Mesendoderm (in vitro differentiated cells): ENCODE data around the gene TXNRD2.

ENCODE experiments used
- DNase-seq: peaks from one replicate; pipeline ENCODE4 v3.0.0; 2013
- H2AK5ac ChIP-seq: 2 replicates; pipeline ENCODE4 v1.6.1; 2013; ENCODE audit warnings: low read length, inconsistent platforms
- H2BK120ac ChIP-seq: 2 replicates; pipeline ENCODE4 v1.6.1; 2013; ENCODE audit warnings: low read depth, mild to moderate bottlenecking, low read length, moderate library complexity, mixed read lengths
- H2BK15ac ChIP-seq: replicated peaks from 2 replicates; pipeline ENCODE4 v1.6.1; 2013; ENCODE audit warnings: low read depth, mild to moderate bottlenecking, moderate library complexity
- H2BK5ac ChIP-seq: 2 replicates; pipeline ENCODE4 v1.6.1; 2013; ENCODE audit warnings: low read length, inconsistent platforms
- H3K18ac ChIP-seq: 2 replicates; pipeline ENCODE4 v1.6.1; 2013; ENCODE audit warnings: mild to moderate bottlenecking, low read length, mixed read lengths
- H3K23ac ChIP-seq: one replicate; pipeline ENCODE4 v1.6.1; 2013; ENCODE audit warnings: low read length
- H3K27ac ChIP-seq: 2 replicates; pipeline ENCODE4 v1.5.1; 2013; ENCODE audit warnings: low read depth, mild to moderate bottlenecking, inconsistent platforms, low read length, moderate library complexity
- H3K27me3 ChIP-seq: 2 replicates; pipeline ENCODE4 v1.6.1; 2013; ENCODE audit warnings: low read length, control low read depth, mild to moderate bottlenecking, inconsistent platforms; ENCODE audit not compliant: insufficient read depth, poor library complexity
- H3K36me3 ChIP-seq: 2 replicates; pipeline ENCODE4 v1.6.1; 2013; ENCODE audit warnings: low read length, inconsistent platforms; ENCODE audit not compliant: control insufficient read depth, insufficient read depth
- H3K4ac ChIP-seq: one replicate; pipeline ENCODE4 v1.6.1; 2013; ENCODE audit warnings: low read depth, mild to moderate bottlenecking, low read length, moderate library complexity
- H3K4me1 ChIP-seq: 2 replicates; pipeline ENCODE4 v1.6.1; 2013; ENCODE audit warnings: low read depth, low read length, inconsistent platforms; ENCODE audit not compliant: control insufficient read depth
- H3K4me2 ChIP-seq: 2 replicates; pipeline ENCODE4 v1.6.1; 2013; ENCODE audit warnings: low read length
- H3K4me3 ChIP-seq: 2 replicates; pipeline ENCODE4 v1.5.1; 2013; ENCODE audit warnings: mild to moderate bottlenecking, low read length
- H3K56ac ChIP-seq: one replicate; pipeline ENCODE4 v1.6.1; 2013; ENCODE audit warnings: low read length
- H3K79me1 ChIP-seq: 2 replicates; pipeline ENCODE4 v1.6.1; 2013; ENCODE audit warnings: low read length, inconsistent platforms
- H3K79me2 ChIP-seq: 2 replicates; pipeline ENCODE4 v1.6.1; 2013; ENCODE audit warnings: mild to moderate bottlenecking, low read length; ENCODE audit not compliant: control insufficient read depth, insufficient read depth
- H3K9ac ChIP-seq: 2 replicates; pipeline ENCODE4 v1.6.1; 2013; ENCODE audit warnings: low read length, inconsistent platforms
- H4K5ac ChIP-seq: one replicate; pipeline ENCODE4 v1.6.1; 2013; ENCODE audit warnings: low read length
- H4K8ac ChIP-seq: one replicate; pipeline ENCODE4 v1.6.1; 2013; ENCODE audit warnings: low read depth, mild to moderate bottlenecking, control low read depth, low read length, moderate library complexity
- WGBS: extraction: QIAGEN DNeasy Blood & Tissue Kit; methylation state at CpG from one replicate; pipeline ENCODE4 v1.1.7; 2013; ENCODE audit warnings: low lambda C conversion rate, missing lambda C conversion rate; ENCODE audit not compliant: insufficient coverage; ENCODE audit errors: extremely low coverage; 5-methylcytosine and 5-hydroxymethylcytosine counted together

The TXNRD2 gene

DNA sequence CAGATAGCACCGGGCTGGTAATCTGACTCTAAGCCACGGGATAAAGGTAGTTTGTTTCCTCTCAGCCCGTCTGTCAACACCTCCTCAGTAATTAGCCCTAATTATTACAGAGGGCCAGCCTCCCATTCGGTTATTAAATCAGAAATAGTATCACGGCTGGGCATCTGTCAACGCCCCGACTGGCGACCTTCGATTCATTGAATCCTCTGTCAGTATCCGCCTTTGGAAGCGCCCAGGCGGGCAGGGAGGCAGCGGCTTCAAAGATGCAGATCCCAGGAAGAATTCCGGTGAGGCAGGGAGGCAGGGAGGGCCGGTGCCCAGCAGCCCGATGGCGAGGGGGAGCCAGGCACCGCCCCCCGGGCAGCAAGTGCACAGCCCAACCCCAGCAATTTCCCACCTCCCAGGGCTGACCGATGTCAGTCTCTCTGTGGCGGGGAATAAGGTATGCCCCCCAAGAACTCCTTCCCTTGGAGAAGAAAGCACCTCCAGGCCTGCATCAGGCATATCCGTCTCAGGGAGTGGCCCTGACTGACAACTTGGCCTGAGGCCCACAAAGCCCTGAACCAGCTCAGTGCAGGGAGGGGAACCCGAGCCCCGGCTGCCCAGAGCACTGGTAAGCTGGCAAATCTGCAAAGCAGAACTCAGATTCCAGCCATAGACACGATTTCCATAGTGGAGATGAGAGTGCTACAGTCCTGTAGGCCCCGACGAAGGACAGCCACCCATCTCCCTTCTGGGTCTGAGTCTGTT lies 98.3 kb downstream of the TXNRD2 start:
- no CpG with 5 or more reads among the region's 27 CpGs for WGBS
- Histone ChIP-seq H3K4me1 (no peaks in the 10 kb centered on the region), H3K4me2 (no peak overlapping the region), H3K27me3 (no peaks in the 10 kb centered on the region), H2BK5ac (no peak overlapping the region), H3K56ac (no peak overlapping the region), H3K36me3 (no peaks in the 10 kb centered on the region), H3K4ac (no peak overlapping the region), H3K18ac (no peak overlapping the region), H2AK5ac (no peak overlapping the region), H2BK15ac (no peak overlapping the region), H2BK120ac (no peak overlapping the region), H4K5ac (no peak overlapping the region), H3K4me3 (no peak overlapping the region), H4K8ac (no peak overlapping the region), H3K27ac (no peak overlapping the region), H3K23ac (no peak overlapping the region), H3K79me2 (no peaks in the 10 kb centered on the region), H3K79me1 (peaks cover 8% of the 10 kb centered on the region), H3K9ac (no peak overlapping the region)
- no peak for DNase-seq

DNA sequence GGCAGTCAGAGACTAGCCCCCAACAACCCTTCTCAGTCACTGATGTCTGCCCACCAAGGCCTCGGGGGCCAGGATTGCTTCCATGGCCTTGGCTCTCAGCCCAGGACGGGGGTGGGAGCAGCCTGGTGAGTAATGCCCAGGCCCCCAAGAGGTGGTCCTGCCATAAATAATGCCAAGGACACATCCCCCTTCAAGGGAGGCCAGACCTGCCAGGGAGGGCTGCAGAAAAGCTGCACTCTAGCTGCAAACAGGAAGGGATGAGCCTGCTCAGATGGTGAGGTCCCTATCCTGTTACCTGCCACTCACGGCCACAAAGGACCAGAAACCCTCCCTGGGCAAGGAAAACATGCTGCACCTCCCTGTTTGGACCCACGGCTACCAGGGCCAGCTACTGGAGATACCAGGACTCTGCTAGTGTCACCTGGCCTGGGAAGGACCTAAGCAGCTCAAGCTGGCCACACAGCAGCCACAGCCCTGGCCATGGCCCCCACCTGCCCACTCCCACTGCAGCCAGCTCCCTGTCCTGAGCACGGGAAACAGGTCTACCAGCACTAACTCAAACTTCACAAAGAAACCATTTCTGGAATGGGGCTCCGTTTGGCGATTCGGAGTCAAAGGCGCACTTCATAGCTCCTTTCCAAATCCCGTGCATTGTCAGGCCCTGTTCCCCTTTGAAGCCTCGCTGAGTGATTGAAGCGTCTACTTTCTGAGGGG lies 99.1 kb downstream of the TXNRD2 start:
- H3K27ac ChIP-seq, result no peak overlapping the region

GRCh38 chr22:19841641-19842392 lies 99.8 kb downstream of the TXNRD2 start:
- Histone ChIP-seq H3K79me1 (peaks cover 3% of the 10 kb centered on the region), H2BK120ac (no peak overlapping the region), H3K4me1 (no peaks in the 10 kb centered on the region), H3K56ac (no peak overlapping the region), H2BK5ac (no peak overlapping the region), H2BK15ac (no peak overlapping the region), H3K18ac (no peak overlapping the region), H3K4me2 (no peak overlapping the region), H3K27me3 (no peaks in the 10 kb centered on the region), H4K5ac (no peak overlapping the region), H3K23ac (no peak overlapping the region), H3K9ac (no peak overlapping the region), H3K4ac (no peak overlapping the region), H4K8ac (no peak overlapping the region), H2AK5ac (no peak overlapping the region), H3K79me2 (no peaks in the 10 kb centered on the region), H3K36me3 (no peaks in the 10 kb centered on the region), H3K27ac (no peak overlapping the region), H3K4me3 (no peak overlapping the region)
- DNase-seq, result no peak
- WGBS, result 100% methylated on average over 1 of the region's 8 CpGs

More for the DNA sequence above, 99.1 kb downstream of the TXNRD2 start:
- no peak overlapping the region for H2BK15ac ChIP-seq
- H3K4me3 ChIP-seq, result no peak overlapping the region
- H3K9ac ChIP-seq, result no peak overlapping the region
- no peak overlapping the region for H2BK120ac ChIP-seq
- no peaks in the 10 kb centered on the region for H3K4me1 ChIP-seq
- H4K8ac ChIP-seq, result no peak overlapping the region
- H3K4ac ChIP-seq, result no peak overlapping the region
- H4K5ac ChIP-seq, result no peak overlapping the region
- no peak overlapping the region for H3K23ac ChIP-seq
- peaks cover 6% of the 10 kb centered on the region for H3K79me1 ChIP-seq
- no peaks in the 10 kb centered on the region for H3K36me3 ChIP-seq
- no peaks in the 10 kb centered on the region for H3K27me3 ChIP-seq
- no peak overlapping the region for H3K4me2 ChIP-seq
- no CpG with 5 or more reads among the region's 12 CpGs for WGBS
- H3K79me2 ChIP-seq, result no peaks in the 10 kb centered on the region
- H3K18ac ChIP-seq, result no peak overlapping the region
- DNase-seq, result no peak
- H3K56ac ChIP-seq, result peak overlapping the region; percentile 3
- no peak overlapping the region for H2AK5ac ChIP-seq
- H2BK5ac ChIP-seq, result no peak overlapping the region

- WGBS, result no CpG with 5 or more reads among the region's 6 CpGs
- Histone ChIP-seq H2BK120ac (no peak overlapping the region), H3K27ac (no peak overlapping the region), H2BK15ac (no peak overlapping the region), H3K36me3 (no peaks in the 10 kb centered on the region), H2AK5ac (no peak overlapping the region), H4K5ac (no peak overlapping the region), H2BK5ac (no peak overlapping the region), H3K79me2 (no peaks in the 10 kb centered on the region), H3K23ac (no peak overlapping the region), H3K27me3 (no peaks in the 10 kb centered on the region), H4K8ac (no peak overlapping the region), H3K4me2 (no peak overlapping the region), H3K18ac (no peak overlapping the region), H3K4ac (no peak overlapping the region), H3K56ac (no peak overlapping the region), H3K79me1 (peaks cover 2% of the 10 kb centered on the region), H3K4me3 (no peak overlapping the region), H3K4me1 (no peaks in the 10 kb centered on the region), H3K9ac (no peak overlapping the region)
- DNase-seq, result no peak
Measured at GRCh38 chr22:19840955-19841640, 100.5 kb downstream of the TXNRD2 start.

DNA sequence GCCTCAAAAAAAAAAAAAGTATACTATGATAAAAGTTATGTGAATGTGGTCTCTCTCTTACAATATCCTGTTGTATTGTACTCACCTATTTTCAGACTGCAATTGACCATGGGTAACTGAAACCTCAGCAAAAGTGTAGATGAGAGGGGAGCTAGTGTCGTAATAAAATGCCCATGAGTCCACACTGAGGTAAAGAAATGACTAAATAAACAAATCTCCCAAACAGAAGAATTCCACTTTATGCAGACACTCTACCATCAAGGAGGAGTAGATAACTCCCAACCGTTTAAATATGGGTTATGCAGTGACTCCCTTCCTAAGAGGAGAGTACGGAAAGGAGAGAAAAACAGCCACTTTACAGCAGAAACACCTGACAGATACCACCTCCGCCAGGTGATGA lies 101.6 kb downstream of the TXNRD2 start:
- Histone ChIP-seq H3K4me1 (no peaks in the 10 kb centered on the region), H3K23ac (no peak overlapping the region), H3K27me3 (no peaks in the 10 kb centered on the region), H3K27ac (no peak overlapping the region), H4K8ac (no peak overlapping the region), H3K4me2 (no peak overlapping the region), H2BK5ac (no peak overlapping the region), H2BK120ac (no peak overlapping the region), H3K18ac (no peak overlapping the region), H3K79me1 (peaks cover 2% of the 10 kb centered on the region), H2AK5ac (no peak overlapping the region), H3K9ac (no peak overlapping the region), H3K4ac (no peak overlapping the region), H3K36me3 (no peaks in the 10 kb centered on the region), H3K79me2 (no peaks in the 10 kb centered on the region), H3K4me3 (no peak overlapping the region), H2BK15ac (no peak overlapping the region), H3K56ac (no peak overlapping the region), H4K5ac (no peak overlapping the region)
- DNase-seq, result no peak
- no CpG with 5 or more reads among the region's 4 CpGs for WGBS
